A673 (cell line): Measurements from ENCODE around the gene KLHL28.

Source experiments
- CTCF ChIP-seq: fragments of 300-800, 200-600 bp; sonication (generic); conservative IDR thresholded peaks from 2 replicates; pipeline ENCODE4 v1.5.1; 2017; ENCODE audit warnings: low read depth, mild to moderate bottlenecking, antibody characterized with exemption, low read length, moderate library complexity, mixed read lengths
- EZH2 ChIP-seq: fragments of 200-600 bp; sonication (generic); IDR thresholded peaks from 2 replicates; pipeline ENCODE4 v1.6.1; 2017; ENCODE audit warnings: borderline replicate concordance, low read depth, mild to moderate bottlenecking, mixed read lengths, antibody characterized with exemption, low read length; ENCODE audit not compliant: poor library complexity, severe bottlenecking

GRCh38 chr14:44982594-44982993 lies 20.8 kb upstream of the KLHL28 start:
- no peak for TF ChIP-seq CTCF
- TF ChIP-seq EZH2: no peak
